GM18498 (cell line): ENCODE measurements around the gene RHOB.

ENCODE experiments used
- ATAC-seq: cut with Tn5 transposase; IDR thresholded peaks from one replicate; pipeline ENCODE4 v1.9.1; 2021; ENCODE audit warnings: mild to moderate bottlenecking, moderate library complexity; ENCODE audit not compliant: unreplicated experiment

Gene RHOB

GRCh38 chr2:20436716-20437470 is 10.0 kb upstream of the RHOB start:
- no peak for ATAC-seq

- no peak for ATAC-seq
Observed at GRCh38 chr2:20438334-20439192, 8.3 kb upstream of the RHOB start.

- no peak for ATAC-seq
Observed at GRCh38 chr2:20439193-20439475, 7.7 kb upstream of the RHOB start.

GRCh38 chr2:20439503-20439902 is 7.4 kb upstream of the RHOB start:
- no peak for ATAC-seq

- no peak for ATAC-seq
Observed at GRCh38 chr2:20440001-20440560, 6.8 kb upstream of the RHOB start.

- no peak for ATAC-seq
Observed at GRCh38 chr2:20443276-20443920, 3.5 kb upstream of the RHOB start.

- ATAC-seq = no peak
Observed at GRCh38 chr2:20444101-20444992, 2.5 kb upstream of the RHOB start.

GRCh38 chr2:20444993-20445910 is 1.6 kb upstream of the RHOB start:
- no peak for ATAC-seq

- ATAC-seq = no peak
Observed at GRCh38 chr2:20446255-20446916, 488 bp upstream of the RHOB start.

GRCh38 chr2:20447437-20448245 is 767 bp downstream of the RHOB start:
- ATAC-seq = peak; percentile 17

GRCh38 chr2:20448246-20448976 is 1.5 kb downstream of the RHOB start:
- ATAC-seq = no peak

- no peak for ATAC-seq
Observed at GRCh38 chr2:20448977-20449306, 2.1 kb downstream of the RHOB start.

GRCh38 chr2:20449501-20450200 is 2.8 kb downstream of the RHOB start:
- no peak for ATAC-seq

GRCh38 chr2:20450201-20450999 is 3.5 kb downstream of the RHOB start:
- no peak for ATAC-seq

GRCh38 chr2:20451000-20451290 is 4.1 kb downstream of the RHOB start:
- ATAC-seq = no peak

GRCh38 chr2:20451341-20451740 is 4.5 kb downstream of the RHOB start:
- no peak for ATAC-seq
